Lower leg skin (tissue), 3 donors: ENCODE results near the gene GAK.

ENCODE experiments used
- CTCF ChIP-seq, 3 donors: fragments of 450-650 bp; IDR thresholded peaks; one replicate each; pipeline ENCODE4 v1.5.1; 2016; ENCODE audit warnings: antibody characterized with exemption in 3 of 3, mild to moderate bottlenecking in 3 of 3, moderate library complexity in 2 of 3
- POLR2A ChIP-seq, 2 donors: fragments of 450-650 bp; IDR thresholded peaks; one replicate each; pipeline ENCODE4 v1.6.1; 2016 to 2017; ENCODE audit warnings: antibody characterized with exemption in 2 of 2, mild to moderate bottlenecking in 1 of 2, moderate library complexity in 1 of 2

GRCh38 chr4:963276-964225, 31.4 kb upstream of the GAK start:
- TF ChIP-seq POLR2A (IDR thresholded peaks at IDR 0.05) (no peak), CTCF (IDR thresholded peaks at IDR 0.05) (no peak)
